GM12865 (cell line): ENCODE results near the gene LIN28A.

ENCODE experiments used
- DNase-seq: peaks from one replicate; pipeline ENCODE4 v3.0.0; 2010; ENCODE audit warnings: low read depth
- H3K4me3 ChIP-seq: 2 replicates; pipeline ENCODE4 v1.5.1; 2011; ENCODE audit warnings: mild to moderate bottlenecking, low read depth, low read length, control low read depth
- CTCF ChIP-seq: IDR thresholded peaks from 2 replicates; pipeline ENCODE4 v1.5.1; 2011; ENCODE audit warnings: low read length, control low read depth, low read depth, inconsistent platforms; ENCODE audit not compliant: insufficient read depth; ENCODE audit errors: missing control alignments

LIN28A gene

GRCh38 chr1:26388791-26389445, 21.7 kb upstream of the LIN28A start:
- H3K4me3 ChIP-seq = no peak overlapping the region
- DNase-seq = no peak
- TF ChIP-seq CTCF = no peak

GRCh38 chr1:26389604-26390247, 20.9 kb upstream of the LIN28A start:
- no peak for DNase-seq
- no peak overlapping the region for H3K4me3 ChIP-seq
- TF ChIP-seq CTCF = no peak

- DNase-seq = peak; percentile 46
- peak; percentile 61 for TF ChIP-seq CTCF
- no peak overlapping the region for H3K4me3 ChIP-seq
These were observed 19.2 kb upstream of the LIN28A start for GRCh38 chr1:26391450-26391849.

- no peak for TF ChIP-seq CTCF
- no peak for DNase-seq
- no peak overlapping the region for H3K4me3 ChIP-seq
These were observed 14.9 kb upstream of the LIN28A start for GRCh38 chr1:26395754-26396153.

GRCh38 chr1:26399034-26399433, 11.6 kb upstream of the LIN28A start:
- DNase-seq = no peak
- H3K4me3 ChIP-seq = no peak overlapping the region
- no peak for TF ChIP-seq CTCF

GRCh38 chr1:26401891-26402290, 8.7 kb upstream of the LIN28A start:
- TF ChIP-seq CTCF = no peak
- no peak overlapping the region for H3K4me3 ChIP-seq
- DNase-seq = no peak

- TF ChIP-seq CTCF = no peak
- no peak for DNase-seq
- H3K4me3 ChIP-seq = no peak overlapping the region
These were observed 7.0 kb upstream of the LIN28A start for GRCh38 chr1:26403656-26404055.
